HG03039 (cell line): ENCODE data around the gene CDC42EP3.

Experiments used
- ATAC-seq: cut with Tn5 transposase; IDR thresholded peaks from one replicate; pipeline ENCODE4 v1.9.1; 2021; ENCODE audit warnings: mild to moderate bottlenecking, moderate library complexity; ENCODE audit not compliant: unreplicated experiment

Gene CDC42EP3

DNA sequence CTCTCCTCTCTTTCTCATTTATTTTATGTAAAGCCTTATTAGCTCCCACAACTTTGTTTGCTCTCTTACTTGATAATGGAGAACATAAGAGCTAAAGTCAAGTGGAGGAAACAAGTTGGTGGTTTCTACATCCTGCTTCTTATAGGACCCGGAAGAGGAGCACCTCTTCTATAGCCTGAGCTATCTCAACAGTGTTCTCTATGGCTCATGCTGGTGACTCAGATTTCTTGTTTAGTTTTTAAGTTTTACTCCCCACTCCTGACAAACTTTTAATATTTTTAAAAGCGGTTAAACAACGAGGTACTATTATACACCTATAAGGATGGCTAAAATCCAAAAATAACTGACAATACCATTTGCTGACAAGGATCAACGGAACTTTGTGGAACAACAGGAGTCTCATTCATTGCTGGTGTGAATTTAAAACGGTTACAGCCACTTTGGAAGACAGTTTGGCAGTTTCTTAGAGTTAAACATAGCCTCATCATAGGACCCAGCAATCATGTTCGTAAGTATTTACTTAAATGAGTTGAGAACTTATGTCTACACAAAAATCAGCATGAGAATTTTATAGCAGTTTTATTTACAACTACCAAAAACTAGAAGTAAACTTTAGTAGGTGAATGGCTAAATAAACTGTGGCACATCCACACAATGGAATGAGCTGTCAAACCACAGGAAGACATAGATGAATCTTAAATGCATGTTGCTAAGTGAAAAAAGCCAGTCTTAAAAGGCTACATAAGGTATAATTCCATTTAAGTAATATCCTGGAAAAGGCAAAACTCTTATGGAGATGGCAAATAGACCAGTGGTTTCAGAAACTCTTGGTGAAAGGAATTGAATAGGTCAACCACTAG is 12.7 kb upstream of the CDC42EP3 start:
- ATAC-seq = no peak

GRCh38 chr2:37683241-37683640 is 11.8 kb upstream of the CDC42EP3 start:
- no peak for ATAC-seq

- ATAC-seq = no peak
These were observed 11.0 kb upstream of the CDC42EP3 start for GRCh38 chr2:37682473-37682872.

DNA sequence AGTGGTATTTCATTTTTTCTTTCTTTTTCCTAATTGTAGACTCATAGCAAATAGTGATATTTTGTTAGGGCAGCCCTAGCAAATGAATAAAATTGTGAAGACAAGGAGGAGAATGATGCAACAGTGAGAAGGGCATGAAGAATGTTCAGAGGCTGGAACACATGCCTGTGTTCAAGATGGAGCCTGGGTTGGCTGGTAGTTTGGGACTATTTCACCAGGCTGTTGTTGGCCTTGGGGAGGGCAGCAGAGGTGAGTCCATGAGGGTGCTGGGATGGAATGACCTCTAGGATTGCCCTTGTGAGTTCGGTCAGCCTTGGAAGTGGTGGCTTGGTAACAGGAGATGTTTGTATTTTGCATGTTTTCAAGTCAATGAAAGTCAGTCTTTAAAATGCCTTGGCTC is 10.1 kb upstream of the CDC42EP3 start:
- ATAC-seq = no peak

DNA sequence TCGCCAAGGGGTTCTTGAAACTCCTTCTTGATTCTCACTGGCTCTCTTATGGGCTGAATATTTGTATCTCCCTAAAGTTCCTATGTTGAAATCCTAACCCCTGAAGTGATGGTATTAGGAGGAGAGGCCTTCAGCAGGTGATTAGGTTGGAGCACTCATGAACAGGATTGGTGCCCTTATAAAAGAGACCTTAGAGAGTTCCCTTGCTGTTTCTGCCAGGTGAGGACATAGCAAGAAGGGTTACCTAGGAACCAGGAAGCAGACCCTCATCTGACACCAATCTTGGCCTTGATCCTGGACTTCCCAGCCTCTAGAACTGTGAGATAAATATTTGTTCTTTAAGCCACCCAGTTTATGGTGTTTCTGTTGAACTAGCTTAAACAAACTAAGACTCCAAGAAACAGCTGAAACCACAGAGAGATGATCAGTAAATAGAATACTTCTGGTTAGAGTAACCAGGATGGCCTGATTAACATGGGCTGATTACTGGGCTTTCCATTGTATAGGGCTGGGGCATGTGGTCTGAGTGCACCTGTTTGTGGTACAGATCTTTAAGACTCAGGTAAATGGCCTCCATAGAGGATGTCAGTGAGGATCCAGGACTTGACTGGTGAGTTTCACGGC is 7.7 kb upstream of the CDC42EP3 start:
- ATAC-seq = no peak

DNA sequence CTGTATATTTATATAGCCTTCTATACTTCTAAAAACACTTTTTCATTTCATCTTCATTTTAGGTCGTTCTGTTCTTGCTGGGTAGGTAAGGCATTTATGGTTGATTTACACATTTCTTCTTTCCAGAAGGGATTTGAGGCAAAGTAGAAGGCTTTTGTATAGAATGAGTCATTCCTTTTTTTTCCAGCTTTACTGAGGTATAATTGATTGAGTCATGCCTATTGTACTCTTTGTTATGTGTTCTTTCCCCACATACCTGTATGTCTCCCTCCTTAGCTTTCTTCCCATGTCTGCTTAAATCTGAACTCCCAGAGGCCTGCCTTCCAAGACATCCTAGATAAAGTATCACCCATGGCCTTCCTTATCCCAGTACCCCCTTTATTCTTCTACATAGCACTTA is 4.8 kb upstream of the CDC42EP3 start:
- no peak for ATAC-seq

DNA sequence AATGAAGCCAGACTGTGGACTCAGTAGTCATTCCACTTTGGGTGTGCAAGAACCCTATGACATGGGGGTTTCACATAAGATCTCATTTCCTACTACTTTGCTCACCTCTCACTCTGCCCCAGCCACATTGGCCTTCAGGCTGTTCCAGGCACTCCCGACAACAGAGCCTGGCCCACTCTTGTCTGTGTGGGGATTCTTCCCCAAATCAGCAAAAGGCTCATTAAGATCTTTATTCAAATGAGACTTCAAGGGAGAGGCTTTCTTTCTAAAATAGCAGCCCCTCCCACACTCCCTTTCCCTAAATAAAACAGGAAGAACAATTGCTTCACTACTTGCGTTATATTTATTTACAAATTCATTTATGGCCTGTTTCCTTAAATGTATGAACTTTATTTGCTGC is 3.5 kb upstream of the CDC42EP3 start:
- ATAC-seq = no peak

DNA sequence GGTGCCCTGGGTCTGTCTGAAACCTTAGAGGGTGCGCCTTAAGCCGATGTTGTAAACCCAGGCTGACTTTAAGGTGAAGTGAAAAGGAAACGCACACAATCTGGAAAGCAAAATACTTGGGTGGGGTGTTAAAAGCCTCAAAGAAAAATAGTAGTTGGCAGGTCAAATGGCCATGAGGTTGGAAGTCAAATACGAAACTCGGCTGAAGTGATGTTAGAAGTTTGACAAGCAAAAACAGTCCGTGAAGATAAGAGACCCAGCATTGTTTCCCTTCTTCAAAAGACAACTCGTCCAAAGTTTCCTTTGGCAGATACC is 1.4 kb upstream of the CDC42EP3 start:
- ATAC-seq = no peak

DNA sequence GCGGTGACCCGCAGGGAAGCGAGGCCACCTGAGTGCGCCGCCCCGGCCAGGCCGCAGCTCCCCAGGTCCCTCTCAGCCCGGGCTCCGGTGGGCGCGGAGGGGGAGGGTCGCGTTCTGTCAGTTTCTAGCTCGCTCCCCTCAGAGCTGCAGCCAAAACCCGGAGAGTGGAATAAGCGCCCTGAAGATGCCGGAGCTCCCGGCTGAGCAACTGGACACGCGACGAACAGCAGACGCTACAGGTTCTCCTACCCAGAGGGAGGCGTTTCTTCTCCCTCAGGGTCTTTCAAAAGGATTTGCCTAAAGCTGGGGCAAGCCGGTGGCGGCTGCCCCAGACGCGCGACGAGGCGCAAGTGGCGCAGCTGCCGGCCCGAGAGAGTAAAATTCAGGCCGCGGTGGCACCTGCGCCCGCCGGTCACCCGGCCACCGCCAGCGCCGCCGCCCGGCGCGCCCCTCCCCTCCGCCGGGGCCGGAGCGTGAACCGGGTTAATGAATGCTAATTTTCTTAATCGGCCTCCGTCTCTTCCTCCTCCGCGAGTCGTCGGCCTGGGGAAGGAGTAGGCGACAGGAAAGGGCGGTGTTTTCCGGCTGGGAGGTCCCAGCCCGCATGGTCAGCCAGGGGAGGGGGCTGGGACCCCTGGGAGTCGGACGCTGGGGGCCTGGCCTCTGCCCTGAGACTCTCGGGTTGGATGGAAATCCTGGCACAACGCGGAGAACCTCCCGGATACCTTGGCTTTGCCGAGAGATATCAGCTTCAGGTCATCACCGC is 845 bp upstream of the CDC42EP3 start:
- ATAC-seq = peak; percentile 41

DNA sequence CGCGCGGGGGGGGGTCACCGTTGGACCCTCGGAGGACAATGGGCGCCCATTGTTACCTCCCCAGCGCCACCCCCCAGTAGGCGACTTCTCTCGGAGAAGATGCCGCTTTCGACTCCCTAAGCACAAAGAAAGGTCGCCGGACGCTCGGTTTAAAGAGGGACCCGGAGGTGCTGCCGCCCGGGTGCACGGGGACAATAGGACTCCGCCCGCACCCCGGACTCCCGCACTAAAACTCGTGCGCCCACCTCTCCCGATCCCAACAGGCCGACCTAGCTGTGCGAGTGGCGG is 318 bp upstream of the CDC42EP3 start:
- no peak for ATAC-seq

DNA sequence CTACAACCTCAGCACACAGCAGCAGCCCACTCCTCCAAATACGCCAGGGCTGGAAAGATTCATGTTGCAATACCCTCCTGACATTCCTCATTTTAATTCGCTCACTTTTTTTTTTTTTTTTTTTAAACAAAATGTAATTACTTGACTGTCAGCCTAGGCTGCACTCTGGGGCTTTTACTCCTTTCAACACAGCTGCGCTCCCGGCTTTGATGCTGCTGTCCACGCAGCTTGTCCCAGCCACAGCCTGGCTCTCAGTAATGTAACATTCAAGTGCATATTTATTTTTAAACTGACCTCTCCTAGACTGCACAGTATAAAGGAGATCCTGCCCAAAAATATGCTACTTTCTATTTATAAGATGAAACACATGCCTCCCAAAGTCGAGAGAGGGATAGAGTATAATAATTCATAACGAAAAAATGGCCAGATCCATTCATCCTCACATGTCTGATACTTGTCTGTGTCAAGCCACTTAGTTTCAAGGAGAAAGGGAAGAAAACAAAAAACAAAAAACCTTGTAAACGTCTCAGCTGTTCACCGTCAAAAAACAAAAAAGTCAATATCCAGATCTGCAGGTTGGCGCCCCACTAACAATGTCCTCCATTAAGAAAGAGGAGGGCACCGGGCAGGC is 949 bp downstream of the CDC42EP3 start:
- no peak for ATAC-seq

DNA sequence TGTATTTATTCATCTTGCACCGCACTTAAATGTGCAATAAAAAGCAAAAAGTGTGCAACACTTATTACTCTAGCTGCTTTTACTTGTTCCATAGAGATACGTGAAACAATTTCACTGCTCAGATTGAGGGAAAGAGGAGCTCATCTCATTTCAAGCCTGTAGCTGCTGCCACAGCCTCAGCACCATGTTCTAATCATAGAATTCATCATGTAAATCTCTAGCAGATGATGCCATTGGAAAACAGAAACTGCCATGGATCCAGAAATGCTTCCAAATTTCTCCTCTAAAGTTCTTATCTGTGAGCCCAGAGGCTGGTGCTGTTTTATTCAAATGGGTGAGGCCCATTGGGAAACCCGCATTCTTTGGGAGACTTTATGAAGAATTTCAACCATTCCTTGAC is 2.0 kb downstream of the CDC42EP3 start:
- ATAC-seq = no peak

- ATAC-seq = no peak
These were observed 3.7 kb downstream of the CDC42EP3 start for GRCh38 chr2:37667704-37668103.

GRCh38 chr2:37666772-37667171 is 4.7 kb downstream of the CDC42EP3 start:
- ATAC-seq = no peak

DNA sequence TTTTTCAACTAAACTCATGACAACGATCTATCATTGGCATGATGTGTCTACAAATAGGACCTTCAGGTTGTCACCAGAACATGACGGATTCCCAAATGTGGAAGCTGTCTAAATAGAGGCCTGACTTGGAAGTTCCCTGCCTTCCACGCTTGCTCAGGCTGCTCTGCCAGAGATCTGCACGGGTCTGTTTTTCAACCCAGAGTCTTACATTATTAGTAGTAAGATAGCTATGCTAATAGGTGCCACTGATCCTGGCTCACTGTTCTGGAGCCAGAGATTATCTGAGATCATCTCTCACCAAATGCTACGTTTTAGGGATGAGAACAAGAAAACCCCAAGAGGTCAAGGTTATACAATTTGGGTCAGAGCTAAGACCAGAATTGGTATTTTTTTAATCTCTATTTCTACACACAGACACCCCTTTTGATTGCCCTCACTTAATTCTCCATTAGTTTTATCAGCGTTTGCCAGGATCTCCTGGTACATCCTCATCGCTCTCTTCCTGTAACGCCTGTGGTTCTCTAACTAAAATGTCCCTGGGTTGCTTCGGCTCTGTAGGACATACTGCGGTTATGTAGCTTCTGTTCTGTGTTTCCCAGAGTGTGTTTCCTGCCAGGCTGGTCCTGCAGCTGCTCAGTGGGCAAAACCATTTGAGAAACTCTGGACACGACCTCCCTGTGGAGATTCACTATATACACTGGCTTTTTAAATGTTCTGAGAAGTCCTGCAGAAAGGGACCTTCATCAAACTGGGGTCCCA is 5.7 kb downstream of the CDC42EP3 start:
- no peak for ATAC-seq

GRCh38 chr2:37665043-37665442 is 6.4 kb downstream of the CDC42EP3 start:
- ATAC-seq = no peak

DNA sequence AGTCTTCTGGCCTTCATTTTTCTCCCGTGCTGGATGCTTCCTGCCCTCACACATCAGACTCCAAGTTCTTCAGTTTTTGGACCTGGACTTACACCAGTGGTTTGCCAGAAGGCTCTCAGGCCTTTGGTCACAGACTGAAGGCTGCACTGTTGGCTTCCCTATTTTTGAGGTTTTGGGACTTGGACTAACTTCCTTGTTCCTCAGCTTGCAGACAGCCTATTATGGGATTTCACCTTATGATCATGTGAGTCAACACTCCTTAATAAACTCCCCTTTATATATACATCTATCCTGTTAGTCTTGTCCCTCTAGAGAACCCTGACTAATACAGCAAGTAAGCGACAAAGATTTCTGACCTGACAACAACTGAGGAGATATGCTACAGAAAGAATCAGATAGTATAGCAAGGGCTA is 7.2 kb downstream of the CDC42EP3 start:
- no peak for ATAC-seq

DNA sequence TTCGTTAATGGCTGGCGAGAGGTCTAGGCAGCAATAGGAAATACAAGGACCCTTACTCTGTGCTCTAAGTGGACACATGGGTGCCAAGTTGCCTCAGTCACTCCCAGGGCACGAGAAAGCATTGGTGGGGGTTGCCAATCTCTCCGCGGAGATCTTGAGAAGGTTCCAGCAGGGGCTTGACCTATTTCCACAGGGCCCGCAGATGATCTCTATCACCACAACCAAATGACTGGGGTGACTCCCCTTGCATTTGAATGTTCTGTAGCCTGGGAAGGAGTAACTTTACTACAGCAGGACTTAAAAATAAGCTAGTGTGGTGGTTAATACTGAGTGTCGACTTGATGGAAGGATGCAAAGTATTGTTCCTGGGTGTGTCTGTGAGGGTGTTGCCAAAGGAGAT is 8.1 kb downstream of the CDC42EP3 start:
- no peak for ATAC-seq

GRCh38 chr2:37659723-37660122 is 11.7 kb downstream of the CDC42EP3 start:
- ATAC-seq = no peak

- no peak for ATAC-seq
These were observed 12.8 kb downstream of the CDC42EP3 start for GRCh38 chr2:37658682-37659081.

- no peak for ATAC-seq
These were observed 14.0 kb downstream of the CDC42EP3 start for GRCh38 chr2:37657471-37657870.
